ENCODE data around the gene SPTLC3.

SPTLC3 gene

GRCh38 chr20:13147071-13147963, 138.5 kb downstream of the SPTLC3 start:
- DNase-seq, result no peak

GRCh38 chr20:13147971-13148370, 139.2 kb downstream of the SPTLC3 start:
- DNase-seq, result no peak

- no peak for DNase-seq
These were observed 139.6 kb downstream of the SPTLC3 start for GRCh38 chr20:13148402-13148801.

GRCh38 chr20:13148961-13149360, 140.2 kb downstream of the SPTLC3 start:
- no peak for DNase-seq

- DNase-seq, result no peak
These were observed 140.8 kb downstream of the SPTLC3 start for GRCh38 chr20:13149371-13150105.

- DNase-seq, result no peak
These were observed 149.6 kb downstream of the SPTLC3 start for GRCh38 chr20:13158369-13158768.

- DNase-seq, result no peak
These were observed 151.1 kb downstream of the SPTLC3 start for GRCh38 chr20:13159889-13160288.

GRCh38 chr20:13165203-13165602, 156.4 kb downstream of the SPTLC3 start:
- no peak for DNase-seq

- no peak for DNase-seq
These were observed 157.2 kb downstream of the SPTLC3 start for GRCh38 chr20:13166011-13166410.

GRCh38 chr20:13166437-13166836, 157.7 kb downstream of the SPTLC3 start:
- DNase-seq, result no peak

- DNase-seq, result no peak
These were observed 160.3 kb downstream of the SPTLC3 start for GRCh38 chr20:13169086-13169485.

GRCh38 chr20:13170771-13171170, 162.0 kb downstream of the SPTLC3 start:
- DNase-seq, result no peak

GRCh38 chr20:13173201-13173600, 164.4 kb downstream of the SPTLC3 start:
- DNase-seq, result no peak

GRCh38 chr20:13174402-13174801, 165.6 kb downstream of the SPTLC3 start:
- no peak for DNase-seq

GRCh38 chr20:13180986-13181889, 172.5 kb downstream of the SPTLC3 start:
- no peak for DNase-seq

GRCh38 chr20:13183005-13183404, 174.2 kb downstream of the SPTLC3 start:
- no peak for DNase-seq

- DNase-seq, result no peak
These were observed 177.4 kb downstream of the SPTLC3 start for GRCh38 chr20:13186043-13186774.

- no peak for DNase-seq
These were observed 179.1 kb downstream of the SPTLC3 start for GRCh38 chr20:13187899-13188298.

GRCh38 chr20:13199279-13199678, 190.5 kb downstream of the SPTLC3 start:
- DNase-seq, result no peak

- DNase-seq, result peak; percentile 38
These were observed 192.2 kb downstream of the SPTLC3 start for GRCh38 chr20:13200767-13201500.

- peak; percentile 82 for DNase-seq
These were observed 193.8 kb downstream of the SPTLC3 start for GRCh38 chr20:13202565-13202964.

- no peak for DNase-seq
These were observed 196.7 kb downstream of the SPTLC3 start for GRCh38 chr20:13205425-13205824.
